ENCODE measurements around the gene OGFOD3. TPM values are rescaled to one million over a fixed set of nuclear protein-coding genes. Genes with fewer than 3 reads are reported as not detected.

The OGFOD3 gene
- total RNA-seq, 4 donors from 2014 or later = 22.9 to 31.6 (median 28.6) TPM

DNA sequence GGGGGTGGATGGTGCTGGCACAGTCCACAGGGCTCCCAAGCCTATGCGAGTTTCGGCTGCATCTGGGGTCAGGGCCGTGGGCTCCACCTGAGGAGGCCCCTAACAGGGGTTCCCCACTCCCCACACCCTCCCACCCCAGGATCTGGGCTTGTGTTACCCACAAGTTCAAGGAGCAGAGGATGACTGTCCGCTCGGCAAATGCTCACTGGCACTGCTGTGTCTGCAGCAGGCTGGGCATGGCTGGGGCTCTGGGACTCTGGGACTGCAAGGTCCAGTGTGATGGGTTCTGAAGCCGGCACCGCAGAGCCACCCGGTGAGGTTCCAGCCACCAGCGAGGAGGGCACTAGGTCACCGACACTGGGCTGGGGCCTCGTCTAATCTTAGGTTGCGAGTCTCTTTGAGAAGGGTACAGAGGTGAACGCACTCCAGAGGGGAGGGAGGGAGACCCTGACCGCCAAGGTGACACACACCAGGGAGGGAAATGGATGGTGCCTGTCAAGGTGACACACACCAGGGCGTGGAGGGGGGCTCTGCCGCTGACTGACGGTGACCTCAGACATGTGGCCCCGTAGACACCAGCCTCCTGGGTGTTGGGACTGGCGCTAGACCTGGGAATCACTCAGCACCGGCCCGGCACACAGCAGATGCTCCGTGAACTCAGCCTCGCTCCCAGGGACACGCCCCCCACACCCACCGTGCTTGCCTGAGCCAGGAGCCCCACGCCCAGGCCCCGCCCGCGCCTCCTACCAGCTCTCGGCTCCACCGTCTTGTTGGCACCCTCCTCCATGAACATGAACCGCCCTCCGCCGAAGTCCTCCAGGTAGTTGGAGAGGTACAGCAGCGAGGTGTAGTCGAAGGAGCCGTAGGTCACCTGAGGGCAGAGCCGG lies 20.7 kb downstream of the OGFOD3 start:
- TF ChIP-seq, protein P1, sequence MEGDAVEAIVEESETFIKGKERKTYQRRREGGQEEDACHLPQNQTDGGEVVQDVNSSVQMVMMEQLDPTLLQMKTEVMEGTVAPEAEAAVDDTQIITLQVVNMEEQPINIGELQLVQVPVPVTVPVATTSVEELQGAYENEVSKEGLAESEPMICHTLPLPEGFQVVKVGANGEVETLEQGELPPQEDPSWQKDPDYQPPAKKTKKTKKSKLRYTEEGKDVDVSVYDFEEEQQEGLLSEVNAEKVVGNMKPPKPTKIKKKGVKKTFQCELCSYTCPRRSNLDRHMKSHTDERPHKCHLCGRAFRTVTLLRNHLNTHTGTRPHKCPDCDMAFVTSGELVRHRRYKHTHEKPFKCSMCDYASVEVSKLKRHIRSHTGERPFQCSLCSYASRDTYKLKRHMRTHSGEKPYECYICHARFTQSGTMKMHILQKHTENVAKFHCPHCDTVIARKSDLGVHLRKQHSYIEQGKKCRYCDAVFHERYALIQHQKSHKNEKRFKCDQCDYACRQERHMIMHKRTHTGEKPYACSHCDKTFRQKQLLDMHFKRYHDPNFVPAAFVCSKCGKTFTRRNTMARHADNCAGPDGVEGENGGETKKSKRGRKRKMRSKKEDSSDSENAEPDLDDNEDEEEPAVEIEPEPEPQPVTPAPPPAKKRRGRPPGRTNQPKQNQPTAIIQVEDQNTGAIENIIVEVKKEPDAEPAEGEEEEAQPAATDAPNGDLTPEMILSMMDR (IDR thresholded peaks at IDR 0.05) = no peak
- ATAC-seq (ENCODE audit: low FRiP score) (no peak), DNase-seq (ENCODE audit: low spot score) (no peak)

DNA sequence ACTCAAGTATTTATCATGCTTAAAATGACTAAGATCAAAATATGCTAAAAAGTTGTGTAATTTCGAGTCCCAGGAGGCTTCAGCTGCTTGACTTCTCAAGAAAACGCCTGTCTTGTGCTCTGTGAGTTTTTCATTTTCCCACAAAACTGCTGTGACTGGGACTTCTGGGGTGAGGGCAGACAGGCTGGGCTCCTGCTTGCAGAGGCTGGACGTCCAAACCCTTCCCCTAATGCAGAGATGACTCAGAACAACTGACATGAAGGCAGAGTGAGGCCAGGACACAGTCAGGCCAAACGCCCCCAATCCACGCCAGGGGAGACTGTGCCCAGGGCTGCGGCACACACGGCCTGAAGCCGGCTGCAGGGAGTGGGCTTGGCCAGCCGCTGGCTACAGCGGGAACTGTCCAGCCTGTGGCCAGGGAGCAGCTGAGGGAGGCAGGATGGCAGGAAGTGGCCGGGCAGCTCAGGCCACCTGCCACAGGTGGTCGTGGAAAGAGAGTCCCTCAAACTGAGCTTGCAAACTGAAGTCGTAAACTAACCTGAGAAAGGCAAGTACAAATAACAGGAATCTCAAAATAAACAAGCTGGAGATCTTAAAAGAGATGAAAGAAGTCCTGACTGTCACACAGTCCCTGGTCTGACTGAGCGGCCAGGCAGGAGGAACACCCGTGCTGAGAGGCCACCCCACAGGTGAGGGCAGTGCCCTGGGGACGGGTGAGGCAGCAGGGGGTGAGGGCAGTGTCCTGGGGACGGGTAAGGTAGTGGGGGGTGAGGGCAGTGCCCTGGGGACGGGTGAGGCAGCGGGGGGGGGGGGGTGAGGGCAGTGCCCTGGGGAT lies 21.6 kb downstream of the OGFOD3 start:
- ATAC-seq (ENCODE audit: low FRiP score) (no peak), DNase-seq (ENCODE audit: low spot score) (no peak)
- TF ChIP-seq, protein P1 (IDR thresholded peaks at IDR 0.05) = no peak

DNA sequence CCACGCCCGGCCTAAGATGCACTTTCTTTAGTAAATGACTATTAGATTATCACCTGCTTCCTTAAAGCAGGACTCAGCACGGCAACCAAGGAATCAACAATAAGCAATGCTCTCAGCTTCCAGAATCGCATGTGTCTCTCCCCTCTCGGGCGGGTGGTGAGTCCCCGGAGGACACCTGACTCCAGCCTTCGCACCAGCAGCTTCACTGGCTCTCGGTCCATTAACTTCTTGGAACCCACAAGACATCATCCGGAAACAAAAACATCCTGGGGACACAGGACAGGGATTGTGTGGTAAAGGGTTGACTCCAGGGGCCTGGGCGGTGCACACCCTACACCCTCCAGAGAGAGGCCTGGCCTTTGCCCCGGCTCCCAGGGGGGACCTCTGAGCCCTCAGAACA lies 24.1 kb downstream of the OGFOD3 start:
- ATAC-seq (ENCODE audit: low FRiP score) = no peak
- TF ChIP-seq, protein P1 (IDR thresholded peaks at IDR 0.05) = no peak
- DNase-seq (ENCODE audit: low spot score) = no peak

GRCh38 chr17:82392941-82393340 lies 25.4 kb downstream of the OGFOD3 start:
- no peak for ATAC-seq (ENCODE audit: low FRiP score)
- TF ChIP-seq, protein P1 (IDR thresholded peaks at IDR 0.05) = no peak
- DNase-seq (ENCODE audit: low spot score) = no peak

- TF ChIP-seq, protein P1 (IDR thresholded peaks at IDR 0.05) = no peak
- DNase-seq (ENCODE audit: low spot score) (no peak), ATAC-seq (ENCODE audit: low FRiP score) (no peak)
Observed at GRCh38 chr17:82392209-82392920, 26.0 kb downstream of the OGFOD3 start.

DNA sequence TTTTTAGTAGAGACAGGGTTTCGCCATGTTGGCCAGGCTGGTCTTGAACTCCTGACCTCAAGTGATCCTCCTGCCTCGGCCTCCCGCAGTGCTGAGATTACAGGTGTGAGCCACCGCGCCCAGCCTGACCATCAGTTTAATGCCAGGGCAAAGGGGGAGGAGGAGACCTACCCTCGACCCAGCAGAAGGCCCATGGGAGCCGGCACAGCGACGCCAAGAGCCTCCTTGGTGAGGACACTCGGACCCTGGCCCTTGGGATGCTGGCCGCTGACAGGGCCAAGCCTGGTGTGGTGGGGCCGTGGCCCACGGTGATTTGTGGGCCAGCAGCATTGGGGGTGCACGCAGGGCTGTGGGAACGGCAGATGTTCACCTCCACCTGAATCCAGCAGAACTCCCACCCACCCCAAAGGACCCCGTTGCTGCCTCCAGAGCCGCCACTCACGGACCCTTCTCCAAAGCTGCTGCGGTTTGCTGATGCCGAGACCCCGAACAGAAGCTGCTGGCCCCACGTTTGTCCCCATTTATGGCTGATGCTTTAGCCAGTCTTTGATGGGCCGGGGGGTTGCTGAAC lies 26.8 kb downstream of the OGFOD3 start:
- DNase-seq (ENCODE audit: low spot score) (no peak), ATAC-seq (ENCODE audit: low FRiP score) (no peak)
- TF ChIP-seq, protein P1 (IDR thresholded peaks at IDR 0.05) = no peak

Data from omental fat pad (tissue), 4 donors.